Breast epithelium (tissue), 3 donors: Measurements from ENCODE around the gene SH3BP4.

Source experiments
- CTCF ChIP-seq, 3 donors: fragments of 450-650 bp; IDR thresholded peaks; one replicate each; pipeline ENCODE4 v1.5.1; 2016 to 2017; ENCODE audit warnings: antibody characterized with exemption in 3 of 3, mild to moderate bottlenecking in 3 of 3, moderate library complexity in 3 of 3
- POLR2AphosphoS5 ChIP-seq, 3 donors: sonication (generic); formaldehyde crosslinking; IDR thresholded peaks; one replicate each; pipeline ENCODE4 v1.6.1; 2017; ENCODE audit warnings: antibody characterized with exemption in 3 of 3

DNA sequence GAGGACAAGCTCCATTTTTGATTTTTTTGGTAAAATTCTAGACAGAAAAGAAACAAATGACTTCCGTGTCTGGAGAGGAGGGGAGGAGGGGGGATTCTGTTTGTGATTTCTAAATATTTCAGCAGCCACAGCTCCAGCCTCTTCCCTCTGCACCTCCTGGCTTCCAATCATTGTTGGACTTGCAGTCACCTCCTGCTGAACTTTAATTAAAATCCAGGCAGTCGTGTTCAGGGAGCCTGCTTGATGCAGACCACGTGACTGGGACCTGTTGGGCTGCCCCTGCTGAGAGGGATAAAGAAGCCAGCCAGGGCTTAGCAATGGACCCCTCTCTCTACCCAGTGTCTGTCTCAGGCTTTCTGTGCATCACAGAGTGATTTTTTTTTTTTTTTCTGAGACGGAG lies 115.1 kb downstream of the SH3BP4 start:
- no peak for TF ChIP-seq CTCF (IDR thresholded peaks at IDR 0.05)
- TF ChIP-seq POLR2AphosphoS5 (IDR thresholded peaks at IDR 0.05): no peak
